HepG2 (cell line): ENCODE data around the gene RGS19. TPM values are rescaled to one million over a fixed set of nuclear protein-coding genes. Genes with fewer than 3 reads are reported as not detected.

ENCODE experiments used
- AHR ChIP-seq: IDR thresholded peaks from 2 replicates; pipeline ENCODE4 v1.6.1; 2018; ENCODE audit warnings: missing genetic modification reagents, missing compliant biosample characterization
- DR1 ChIP-seq: sonication (generic); formaldehyde crosslinking; IDR thresholded peaks from 2 replicates; pipeline ENCODE4 v1.8.0; 2021; ENCODE audit warnings: mild to moderate bottlenecking, missing genetic modification reagents, inconsistent platforms
- DZIP1 ChIP-seq: sonication (generic); formaldehyde crosslinking; IDR thresholded peaks from 2 replicates; pipeline ENCODE4 v1.5.0; 2020; ENCODE audit warnings: mild to moderate bottlenecking, missing genetic modification reagents
- EP300 ChIP-seq, 3 experiments: sonication (generic) in 1 of 3; formaldehyde crosslinking in 1 of 3; IDR thresholded peaks; 2 replicates each; pipeline versions ENCODE4 v1.5.1 to v1.6.1; 2011 to 2020; ENCODE audit warnings: low read depth in 2 of 3, low read length in 2 of 3, borderline replicate concordance in 1 of 3, improper control_type of control experiment in 1 of 3, mild to moderate bottlenecking in 1 of 3, missing genetic modification reagents in 1 of 3, moderate library complexity in 1 of 3
- ETV6 ChIP-seq: sonication (generic); formaldehyde crosslinking; conservative IDR thresholded peaks from 2 replicates; pipeline ENCODE4 v1.4.0; 2020; ENCODE audit warnings: missing genetic modification reagents
- GZF1 ChIP-seq: sonication (generic); formaldehyde crosslinking; IDR thresholded peaks from 2 replicates; pipeline ENCODE4 v1.5.1; 2020; ENCODE audit warnings: mild to moderate bottlenecking, missing genetic modification reagents
- KAT7 ChIP-seq: IDR thresholded peaks from 2 replicates; pipeline ENCODE4 v1.6.1; 2018; ENCODE audit warnings: borderline replicate concordance, missing compliant biosample characterization
- KLF15 ChIP-seq: sonication (generic); formaldehyde crosslinking; IDR thresholded peaks from 2 replicates; pipeline ENCODE4 v1.8.1; 2023; ENCODE audit warnings: borderline replicate concordance, mild to moderate bottlenecking, inconsistent platforms, missing genetic modification reagents, mixed read lengths
- MAF1 ChIP-seq: sonication (generic); formaldehyde crosslinking; IDR thresholded peaks from 2 replicates; pipeline ENCODE4 v1.5.0; 2020; ENCODE audit warnings: missing genetic modification reagents, borderline replicate concordance
- MATR3 ChIP-seq: sonication (generic); formaldehyde crosslinking; IDR thresholded peaks from 2 replicates; pipeline ENCODE4 v1.4.0; 2020; ENCODE audit warnings: missing genetic modification reagents
- MYNN ChIP-seq: sonication (generic); formaldehyde crosslinking; IDR thresholded peaks from 2 replicates; pipeline ENCODE4 v1.4.0; 2020; ENCODE audit warnings: mild to moderate bottlenecking, low read depth, missing genetic modification reagents
- REPIN1 ChIP-seq: sonication (generic); formaldehyde crosslinking; IDR thresholded peaks from 2 replicates; pipeline ENCODE4 v1.8.0; 2022; ENCODE audit warnings: missing genetic modification reagents, low read depth, mild to moderate bottlenecking, borderline replicate concordance
- SNRNP70 ChIP-seq: fragments of 200-400 bp; formaldehyde crosslinking; IDR thresholded peaks from 2 replicates; pipeline ENCODE4 v1.6.1; 2017; ENCODE audit warnings: mild to moderate bottlenecking, low read depth, low read length, moderate library complexity
- TBX2 ChIP-seq: sonication (generic); formaldehyde crosslinking; IDR thresholded peaks from 2 replicates; pipeline ENCODE4 v1.5.0; 2020; ENCODE audit warnings: missing genetic modification reagents, mild to moderate bottlenecking, borderline replicate concordance
- ZEB1 ChIP-seq: IDR thresholded peaks from 2 replicates; pipeline ENCODE4 v1.6.1; 2012; ENCODE audit warnings: mild to moderate bottlenecking, low read depth, inconsistent platforms; ENCODE audit not compliant: insufficient replicate concordance
- ZKSCAN5 ChIP-seq: sonication (generic); formaldehyde crosslinking; IDR thresholded peaks from 2 replicates; pipeline ENCODE4 v1.5.1; 2020; ENCODE audit warnings: mild to moderate bottlenecking, missing genetic modification reagents
- ZMYM2 ChIP-seq: sonication (generic); formaldehyde crosslinking; IDR thresholded peaks from 2 replicates; pipeline ENCODE4 v1.8.0; 2022; ENCODE audit warnings: mild to moderate bottlenecking, missing genetic modification reagents
- ZNF260 ChIP-seq: sonication (generic); formaldehyde crosslinking; IDR thresholded peaks from 2 replicates; pipeline ENCODE4 v1.4.0; 2020; ENCODE audit warnings: missing genetic modification reagents, low read depth, mild to moderate bottlenecking, borderline replicate concordance
- ZNF296 ChIP-seq: sonication (generic); formaldehyde crosslinking; conservative IDR thresholded peaks from 2 replicates; pipeline ENCODE4 v1.5.0; 2020; ENCODE audit warnings: mild to moderate bottlenecking, missing genetic modification reagents
- ZNF496 ChIP-seq: sonication (generic); formaldehyde crosslinking; IDR thresholded peaks from 2 replicates; pipeline ENCODE4 v1.8.1; 2023; ENCODE audit warnings: mild to moderate bottlenecking, moderate library complexity, missing genetic modification reagents; ENCODE audit not compliant: insufficient replicate concordance
- ZNF883 ChIP-seq: sonication (generic); formaldehyde crosslinking; IDR thresholded peaks from 2 replicates; pipeline ENCODE4 v1.5.1; 2020; ENCODE audit warnings: mild to moderate bottlenecking, missing genetic modification reagents; ENCODE audit errors: not compliant biosample characterization
- polyA plus RNA-seq, 8 experiments: library from polyadenylated mRNA; depleted of rRNA in 3 of 8; stranded (reverse) in 7 of 8; unstranded in 1 of 8; fragments of >200 nt; fragmentation: Illumina TruSeq in 4 of 8; extraction: Trizol in 4 of 8; gene quantifications; 2 replicates each; pipeline versions ENCODE4 v1.2.1 to v1.2.3, GENCODE V29; 2011 to 2016; ENCODE audit warnings: low read depth in 4 of 8, missing spikeins in 1 of 8, mixed read lengths in 1 of 8; ENCODE audit not compliant: insufficient read depth in 1 of 8
- total RNA-seq, 5 experiments: library from RNA; depleted of rRNA; stranded (reverse); fragments of >200 nt; fragmentation: Illumina TruSeq; extraction: Trizol; gene quantifications; 2 replicates each; pipeline ENCODE4 v1.2.3, GENCODE V29; 2016; ENCODE audit warnings: low read depth in 1 of 5
- TF ChIP-seq, protein P1 (sequence below): sonication (generic); formaldehyde crosslinking; IDR thresholded peaks from 2 replicates; pipeline ENCODE4 v1.5.0; 2020; ENCODE audit warnings: mild to moderate bottlenecking, missing genetic modification reagents
- TF ChIP-seq, protein P2 (sequence below): sonication (generic); formaldehyde crosslinking; IDR thresholded peaks from 2 replicates; pipeline ENCODE4 v1.4.0; 2020; ENCODE audit warnings: missing genetic modification reagents; ENCODE audit errors: not compliant biosample characterization

The RGS19 gene
- total and polyA plus RNA-seq, 2 of the 13 experiments (the other 11 are each of a cell fraction or from before 2014, with no cell fraction given), result 10.7 to 11.9 TPM

DNA sequence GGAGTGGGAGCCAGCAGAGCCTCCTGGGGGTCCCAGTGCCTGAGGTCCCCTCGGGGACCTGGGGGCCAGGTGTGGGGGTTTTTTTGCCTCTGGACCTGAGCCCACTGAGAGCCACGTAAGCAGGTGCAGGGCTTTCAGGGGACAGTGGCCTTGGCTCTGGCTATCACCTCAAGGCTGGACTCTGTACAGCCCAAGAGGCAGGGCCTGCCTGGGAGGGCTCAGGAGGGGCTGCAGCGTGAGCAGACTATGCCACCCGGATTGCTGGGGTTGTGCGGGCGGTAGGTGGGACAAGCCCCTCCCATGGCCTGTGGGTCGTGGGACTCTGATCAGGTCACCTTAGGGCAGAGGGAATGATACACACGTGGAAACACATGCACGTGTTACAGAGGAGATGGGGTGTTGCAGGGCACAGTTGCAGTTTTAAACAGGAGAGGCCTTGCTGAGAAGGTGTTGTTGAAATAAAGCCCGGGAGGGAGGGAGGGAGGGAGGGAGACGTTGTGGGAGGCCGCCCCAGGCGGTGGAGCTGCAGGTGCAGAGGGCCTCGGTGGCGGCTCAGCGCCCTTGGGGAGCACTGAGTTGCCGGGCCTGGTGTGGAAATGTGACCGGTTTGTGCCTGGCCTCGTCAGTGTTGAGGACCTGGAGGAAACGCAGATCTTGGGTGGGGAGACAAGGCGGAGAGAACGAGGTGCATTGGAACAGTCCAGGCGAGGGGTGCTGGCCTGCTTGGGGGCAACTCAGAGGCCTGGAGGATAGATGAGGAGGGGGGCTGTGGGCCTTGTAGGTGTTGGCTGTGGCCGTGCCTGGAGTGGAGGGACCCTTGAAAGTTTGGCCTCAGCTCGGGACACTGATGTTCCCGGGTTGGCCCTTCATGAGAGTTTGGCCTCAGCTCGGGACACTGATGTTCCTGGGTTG, 14.0 kb downstream of the RGS19 start (continued):
- peak; percentile 59; the same call in 1 of the 2 replicates for TF ChIP-seq ZKSCAN5 (CRISPR knock-in tag)
- TF ChIP-seq EP300 (IDR thresholded peaks at IDR 0.05; ENCODE audit: low read depth in 2 of 2, low read length in 2 of 2), result no peak
- TF ChIP-seq EP300 (CRISPR knock-in tag; IDR thresholded peaks at IDR 0.05; ENCODE audit: borderline replicate concordance), result 0 out of 2 replicates have a peak, but pooled peaks have one; percentile 15
- TF ChIP-seq ZNF296, result peak; percentile 38
- no peak for TF ChIP-seq KLF15
- peak; percentile 76; the same call in 1 of the 2 replicates for TF ChIP-seq ZMYM2
- no peak for TF ChIP-seq AHR (CRISPR knock-in tag)
- TF ChIP-seq ZNF260 (CRISPR knock-in tag), result no peak
- peak; percentile 78 for TF ChIP-seq TBX2 (CRISPR knock-in tag)
- TF ChIP-seq DZIP1 (CRISPR knock-in tag), result peak; percentile 40
- 0 out of 2 replicates have a peak, but pooled peaks have one; percentile 40 for TF ChIP-seq REPIN1
- no peak for TF ChIP-seq ZEB1
- no peak; the same call in 1 of the 2 replicates for TF ChIP-seq KAT7
- TF ChIP-seq, protein P1, sequence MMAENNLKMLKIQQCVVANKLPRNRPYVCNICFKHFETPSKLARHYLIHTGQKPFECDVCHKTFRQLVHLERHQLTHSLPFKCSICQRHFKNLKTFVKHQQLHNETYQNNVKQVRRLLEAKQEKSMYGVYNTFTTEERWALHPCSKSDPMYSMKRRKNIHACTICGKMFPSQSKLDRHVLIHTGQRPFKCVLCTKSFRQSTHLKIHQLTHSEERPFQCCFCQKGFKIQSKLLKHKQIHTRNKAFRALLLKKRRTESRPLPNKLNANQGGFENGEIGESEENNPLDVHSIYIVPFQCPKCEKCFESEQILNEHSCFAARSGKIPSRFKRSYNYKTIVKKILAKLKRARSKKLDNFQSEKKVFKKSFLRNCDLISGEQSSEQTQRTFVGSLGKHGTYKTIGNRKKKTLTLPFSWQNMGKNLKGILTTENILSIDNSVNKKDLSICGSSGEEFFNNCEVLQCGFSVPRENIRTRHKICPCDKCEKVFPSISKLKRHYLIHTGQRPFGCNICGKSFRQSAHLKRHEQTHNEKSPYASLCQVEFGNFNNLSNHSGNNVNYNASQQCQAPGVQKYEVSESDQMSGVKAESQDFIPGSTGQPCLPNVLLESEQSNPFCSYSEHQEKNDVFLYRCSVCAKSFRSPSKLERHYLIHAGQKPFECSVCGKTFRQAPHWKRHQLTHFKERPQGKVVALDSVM (CRISPR knock-in tag), result no peak
- TF ChIP-seq MAF1, result no peak
- TF ChIP-seq ZNF883 (CRISPR knock-in tag), result peak; percentile 92
- 0 out of 2 replicates have a peak, but pooled peaks have one; percentile 18 for TF ChIP-seq DR1 (CRISPR knock-in tag)
- TF ChIP-seq SNRNP70, result no peak
- TF ChIP-seq ETV6 (CRISPR knock-in tag), result peak; percentile 59; the same call in 1 of the 2 replicates
- TF ChIP-seq, protein P2, sequence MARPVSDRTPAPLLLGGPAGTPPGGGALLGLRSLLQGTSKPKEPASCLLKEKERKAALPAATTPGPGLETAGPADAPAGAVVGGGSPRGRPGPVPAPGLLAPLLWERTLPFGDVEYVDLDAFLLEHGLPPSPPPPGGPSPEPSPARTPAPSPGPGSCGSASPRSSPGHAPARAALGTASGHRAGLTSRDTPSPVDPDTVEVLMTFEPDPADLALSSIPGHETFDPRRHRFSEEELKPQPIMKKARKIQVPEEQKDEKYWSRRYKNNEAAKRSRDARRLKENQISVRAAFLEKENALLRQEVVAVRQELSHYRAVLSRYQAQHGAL (CRISPR knock-in tag), result no peak
- TF ChIP-seq MATR3 (CRISPR knock-in tag), result 0 out of 2 replicates have a peak, but pooled peaks have one; percentile 56
- TF ChIP-seq GZF1 (CRISPR knock-in tag), result no peak
- no peak for TF ChIP-seq ZNF496 (CRISPR knock-in tag)
- TF ChIP-seq MYNN (CRISPR knock-in tag), result no peak
